Lung (tissue), 12 donors: ENCODE data around the gene EXOC4. TPM values are rescaled to one million over a fixed set of nuclear protein-coding genes. Genes with fewer than 3 reads are reported as not detected.

Experiments
- ATAC-seq: fragments of 200-7000 bp; cut with Tn5 transposase; one replicate; pipeline ENCODE4 v1.9.1; 2020; ENCODE audit warnings: moderate number of reproducible peaks; ENCODE audit not compliant: insufficient read depth, low FRiP score
- DNase-seq, 3 donors: peaks; one replicate each; pipeline ENCODE4 v3.0.0-alpha.2; 2013 to 2017
- H3K27ac ChIP-seq, 2 donors: one replicate each; pipeline ENCODE4 v1.5.1; 2013; ENCODE audit warnings: mild to moderate bottlenecking in 2 of 2, moderate library complexity in 2 of 2, control low read depth in 1 of 2, inconsistent platforms in 1 of 2, low read depth in 1 of 2, low read length in 1 of 2
- H3K27me3 ChIP-seq, 3 donors: one replicate each; pipeline ENCODE4 v1.5.1; 2013; ENCODE audit warnings: low read length in 2 of 3; ENCODE audit not compliant: control insufficient read depth in 3 of 3, insufficient read depth in 3 of 3
- H3K36me3 ChIP-seq, 4 donors: one replicate each; pipeline ENCODE4 v1.5.1; 2013; ENCODE audit warnings: low read length in 4 of 4, mild to moderate bottlenecking in 1 of 4, moderate library complexity in 1 of 4; ENCODE audit not compliant: control insufficient read depth in 4 of 4, insufficient read depth in 4 of 4
- H3K4me1 ChIP-seq, 5 donors: one replicate each; pipeline ENCODE4 v1.5.1; 2013; ENCODE audit warnings: low read length in 5 of 5, mild to moderate bottlenecking in 2 of 5, moderate library complexity in 1 of 5; ENCODE audit not compliant: control insufficient read depth in 5 of 5, insufficient read depth in 5 of 5
- H3K4me3 ChIP-seq: one replicate; pipeline ENCODE4 v1.5.1; 2013; ENCODE audit warnings: mild to moderate bottlenecking, control low read depth, moderate library complexity
- H3K9ac ChIP-seq, 2 donors: one replicate each; pipeline ENCODE4 v1.5.1; 2013; ENCODE audit warnings: low read length in 2 of 2, control low read depth in 1 of 2; ENCODE audit not compliant: insufficient read depth in 1 of 2
- H3K9me3 ChIP-seq, 4 donors: one replicate each; pipeline ENCODE4 v1.5.1; 2013; ENCODE audit warnings: low read length in 3 of 4, mild to moderate bottlenecking in 1 of 4, moderate library complexity in 1 of 4; ENCODE audit not compliant: control insufficient read depth in 4 of 4, insufficient read depth in 3 of 4
- CTCF ChIP-seq: IDR thresholded peaks from 2 replicates; pipeline ENCODE4 v1.5.1; 2012; ENCODE audit warnings: mild to moderate bottlenecking; ENCODE audit errors: control extremely low read depth, extremely low read depth
- WGBS, 2 donors: extraction: QIAGEN DNeasy Blood & Tissue Kit; methylation state at CpG; one replicate each; pipeline ENCODE4 v1.1.7; 2013; 5-methylcytosine and 5-hydroxymethylcytosine counted together
- polyA plus RNA-seq, 2 donors: library from polyadenylated mRNA; stranded (reverse); fragments of 200-250 nt; gene quantifications; one replicate each; pipeline ENCODE4 v1.2.1, GENCODE V29; 2013
- total RNA-seq, 2 donors: library from RNA; depleted of rRNA in 1 of 2; stranded (reverse); fragments of >200 nt in 1 of 2; gene quantifications; one replicate each; pipeline ENCODE4 v1.2.1, GENCODE V29; 2014 to 2021
- donor health status: control.
- donor health status: control.
- donor health status: Bipolar disorder and iron deficiency.
- donor health status: healthy.
- donor health status: DM: yes; HTN: yes; CAD: no.

Gene EXOC4
- total and polyA plus RNA-seq, 4 donors, result 10.3 to 232 (median 47.4) TPM

DNA sequence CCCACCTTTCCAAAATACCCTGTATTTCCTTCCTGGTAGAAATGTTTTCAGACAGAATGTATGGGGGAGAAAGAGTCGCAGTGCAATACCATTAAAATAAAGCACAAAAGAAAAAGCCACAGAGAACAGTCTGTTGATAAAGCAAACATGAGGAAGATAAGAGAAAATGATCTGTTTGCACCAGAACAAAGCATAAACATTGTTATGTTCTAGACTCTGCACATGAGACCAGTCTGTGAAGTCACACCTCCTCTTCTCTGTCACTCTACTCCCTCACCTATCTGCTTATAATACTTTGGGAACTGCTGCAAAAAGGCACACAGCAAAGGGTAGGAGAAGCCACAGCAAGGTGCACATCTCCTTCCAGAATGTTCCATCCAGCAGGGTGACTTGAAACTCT is 807.0 kb downstream of the EXOC4 start:
- Histone ChIP-seq H3K9ac (no peak overlapping the region), H3K4me3 (no peak overlapping the region), H3K4me1 (peaks cover 0 to 5% (median 0%) of the 10 kb centered on the region in 5 donors), H3K9me3 (no peaks in the 10 kb centered on the region), H3K27me3 (no peaks in the 10 kb centered on the region), H3K36me3 (no peaks in the 10 kb centered on the region), H3K27ac (no peak overlapping the region)
- ATAC-seq, result no peak
- no peak for DNase-seq
- TF ChIP-seq CTCF, result no peak
- WGBS, 2 donors, result 92 to 100% methylated on average over 1 of the region's 1 CpG

DNA sequence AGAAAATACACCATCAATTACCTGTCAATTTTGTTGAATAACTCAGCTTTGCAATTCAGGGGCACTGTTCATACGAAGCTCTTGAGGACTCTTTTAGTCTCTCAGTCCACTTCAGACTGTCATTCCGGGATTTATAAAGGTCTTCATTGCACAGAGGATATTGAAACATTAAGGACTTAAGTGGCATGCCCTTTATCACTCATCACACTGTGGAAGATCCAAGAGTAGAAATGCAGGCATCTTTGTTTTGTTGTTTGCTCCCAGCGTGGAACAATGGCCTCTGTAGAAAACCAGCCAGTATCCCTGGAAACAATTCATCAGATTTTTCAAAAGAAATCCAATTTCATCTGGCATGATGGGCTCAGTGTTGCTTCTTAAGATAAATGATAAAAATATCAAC is 808.0 kb downstream of the EXOC4 start:
- DNase-seq (no peak), ATAC-seq (no peak)
- H3K27me3 ChIP-seq, result no peaks in the 10 kb centered on the region
- WGBS, 2 donors, result 93 to 95% methylated on average over 3 of the region's 3 CpGs
- TF ChIP-seq CTCF, result no peak
- H3K4me3 ChIP-seq, result no peak overlapping the region
- H3K4me1 ChIP-seq, result peaks cover 0 to 5% (median 0%) of the 10 kb centered on the region in 5 donors
- no peak overlapping the region for H3K9ac ChIP-seq
- no peaks in the 10 kb centered on the region for H3K9me3 ChIP-seq
- H3K27ac ChIP-seq, result no peak overlapping the region
- no peaks in the 10 kb centered on the region for H3K36me3 ChIP-seq

GRCh38 chr7:134062460-134062859 is 809.6 kb downstream of the EXOC4 start:
- WGBS, 2 donors, result 80 to 94% methylated on average over 4 of the region's 4 CpGs
- H3K4me3 ChIP-seq, result no peak overlapping the region
- H3K27me3 ChIP-seq, result no peaks in the 10 kb centered on the region
- H3K9me3 ChIP-seq, result no peaks in the 10 kb centered on the region
- peaks cover 0 to 5% (median 0%) of the 10 kb centered on the region in 5 donors for H3K4me1 ChIP-seq
- DNase-seq (no peak), ATAC-seq (no peak)
- no peak for TF ChIP-seq CTCF
- H3K27ac ChIP-seq, result no peak overlapping the region
- H3K36me3 ChIP-seq, result peaks cover 0 to 7% (median 3%) of the 10 kb centered on the region in 4 donors
- no peak overlapping the region for H3K9ac ChIP-seq

- no peak for DNase-seq
- H3K9me3 ChIP-seq, result no peaks in the 10 kb centered on the region
- H3K4me3 ChIP-seq, result no peak overlapping the region
- no peak overlapping the region for H3K27ac ChIP-seq
- WGBS, 2 donors, result 92 to 96% methylated on average over 4 of the region's 4 CpGs
- H3K36me3 ChIP-seq, result peaks cover 0 to 7% (median 3%) of the 10 kb centered on the region in 4 donors
- H3K4me1 ChIP-seq, result peaks cover 0 to 5% (median 0%) of the 10 kb centered on the region in 5 donors
- H3K27me3 ChIP-seq, result no peaks in the 10 kb centered on the region
- H3K9ac ChIP-seq, result no peak overlapping the region
- TF ChIP-seq CTCF, result no peak
- ATAC-seq, result no peak
Measured at GRCh38 chr7:134065415-134065814, 812.5 kb downstream of the EXOC4 start.
